ENCODE measurements around the gene BBS9.

BBS9 gene

GRCh38 chr7:33563651-33564050 is 434.3 kb downstream of the BBS9 start:
- no peak overlapping the region for H3K9ac ChIP-seq (ENCODE audit: low read length in 2 of 2)
- no peaks in the 10 kb centered on the region for H3K27me3 ChIP-seq (ENCODE audit: control insufficient read depth in 1 of 2, insufficient read depth in 2 of 2, low read length in 2 of 2)
- H3K9me3 ChIP-seq (ENCODE audit: control insufficient read depth in 2 of 2, low read length in 2 of 2) = no peaks in the 10 kb centered on the region
- no peaks in the 10 kb centered on the region for H3K4me1 ChIP-seq (ENCODE audit: control insufficient read depth, insufficient read depth, low read length)
- H3K4me3 ChIP-seq (ENCODE audit: low read length in 2 of 2) = no peak overlapping the region
- H3K27ac ChIP-seq (ENCODE audit: low read length) = no peak overlapping the region
- no peaks in the 10 kb centered on the region for H3K36me3 ChIP-seq (ENCODE audit: control insufficient read depth in 2 of 2, insufficient read depth in 2 of 2, low read length in 2 of 2)

- Histone ChIP-seq H3K27ac (ENCODE audit: low read length) (no peak overlapping the region), H3K9me3 (ENCODE audit: control insufficient read depth in 2 of 2, low read length in 2 of 2) (no peaks in the 10 kb centered on the region), H3K4me3 (ENCODE audit: low read length in 2 of 2) (no peak overlapping the region), H3K27me3 (ENCODE audit: control insufficient read depth in 1 of 2, insufficient read depth in 2 of 2, low read length in 2 of 2) (no peaks in the 10 kb centered on the region), H3K4me1 (ENCODE audit: control insufficient read depth, insufficient read depth, low read length) (peaks cover 3% of the 10 kb centered on the region), H3K9ac (ENCODE audit: low read length in 2 of 2) (no peak overlapping the region), H3K36me3 (ENCODE audit: control insufficient read depth in 2 of 2, insufficient read depth in 2 of 2, low read length in 2 of 2) (no peaks in the 10 kb centered on the region)
Measured at GRCh38 chr7:33578166-33578565, 448.8 kb downstream of the BBS9 start.

DNA sequence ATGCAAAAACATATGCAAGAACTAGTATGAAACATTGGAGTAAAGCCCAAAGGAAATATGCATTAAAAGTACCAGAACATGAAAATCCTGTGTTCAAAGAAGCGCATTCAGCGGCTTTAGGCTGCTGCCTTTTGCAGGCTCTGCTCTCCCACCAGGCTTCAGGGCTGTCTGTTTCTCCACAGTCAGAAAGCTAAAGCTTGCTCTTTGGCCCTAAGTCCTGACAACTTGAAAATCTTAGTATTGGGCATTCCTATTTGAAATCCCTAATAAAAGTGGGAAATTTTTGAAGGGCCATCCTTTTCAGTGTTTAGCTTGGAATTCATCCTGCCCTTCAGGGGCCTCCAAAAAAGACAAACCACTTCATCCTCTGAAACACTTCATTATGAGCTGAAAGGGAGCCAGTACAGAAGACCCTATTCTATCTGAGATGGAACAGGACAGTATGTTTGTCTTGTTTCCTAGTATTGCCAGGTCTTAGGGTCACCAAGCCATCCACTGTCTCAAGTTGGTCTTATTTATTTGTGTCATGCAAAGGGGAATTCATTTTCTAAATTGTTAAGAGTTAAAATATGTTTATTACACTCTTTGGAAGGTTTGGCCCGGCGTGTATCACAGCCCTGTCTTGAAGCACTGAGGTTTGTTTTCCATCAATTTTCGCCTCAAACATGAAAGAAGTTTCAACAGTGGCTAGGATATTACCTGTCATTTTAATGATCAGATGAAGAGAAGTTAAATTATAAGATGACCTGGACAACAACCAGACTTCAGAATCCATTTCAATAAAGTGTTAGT is 449.7 kb downstream of the BBS9 start:
- Histone ChIP-seq H3K9ac (ENCODE audit: low read length in 2 of 2) (no peak overlapping the region), H3K4me1 (ENCODE audit: control insufficient read depth, insufficient read depth, low read length) (peaks cover 3% of the 10 kb centered on the region), H3K27ac (ENCODE audit: low read length) (no peak overlapping the region), H3K4me3 (ENCODE audit: low read length in 2 of 2) (no peak overlapping the region), H3K9me3 (ENCODE audit: control insufficient read depth in 2 of 2, low read length in 2 of 2) (no peaks in the 10 kb centered on the region), H3K36me3 (ENCODE audit: control insufficient read depth in 2 of 2, insufficient read depth in 2 of 2, low read length in 2 of 2) (no peaks in the 10 kb centered on the region), H3K27me3 (ENCODE audit: control insufficient read depth in 1 of 2, insufficient read depth in 2 of 2, low read length in 2 of 2) (no peaks in the 10 kb centered on the region)

DNA sequence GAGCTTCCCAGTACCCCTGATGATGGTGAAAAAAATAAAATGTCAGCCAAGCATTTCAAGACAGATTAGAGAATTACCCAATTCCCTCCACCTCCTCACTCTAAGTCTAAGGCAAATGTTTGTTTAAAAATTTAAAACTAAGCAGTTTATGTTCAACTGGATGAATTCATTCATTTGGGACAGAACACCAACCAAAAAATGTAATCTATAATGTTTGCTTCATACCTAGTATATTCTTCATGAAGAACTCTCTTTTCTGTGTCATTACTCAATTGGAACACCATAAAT is 450.3 kb downstream of the BBS9 start:
- Histone ChIP-seq H3K4me1 (ENCODE audit: control insufficient read depth, insufficient read depth, low read length) (peaks cover 3% of the 10 kb centered on the region), H3K4me3 (ENCODE audit: low read length in 2 of 2) (no peak overlapping the region), H3K27ac (ENCODE audit: low read length) (no peak overlapping the region), H3K27me3 (ENCODE audit: control insufficient read depth in 1 of 2, insufficient read depth in 2 of 2, low read length in 2 of 2) (no peaks in the 10 kb centered on the region), H3K9me3 (ENCODE audit: control insufficient read depth in 2 of 2, low read length in 2 of 2) (no peaks in the 10 kb centered on the region), H3K36me3 (ENCODE audit: control insufficient read depth in 2 of 2, insufficient read depth in 2 of 2, low read length in 2 of 2) (no peaks in the 10 kb centered on the region), H3K9ac (ENCODE audit: low read length in 2 of 2) (no peak overlapping the region)

DNA sequence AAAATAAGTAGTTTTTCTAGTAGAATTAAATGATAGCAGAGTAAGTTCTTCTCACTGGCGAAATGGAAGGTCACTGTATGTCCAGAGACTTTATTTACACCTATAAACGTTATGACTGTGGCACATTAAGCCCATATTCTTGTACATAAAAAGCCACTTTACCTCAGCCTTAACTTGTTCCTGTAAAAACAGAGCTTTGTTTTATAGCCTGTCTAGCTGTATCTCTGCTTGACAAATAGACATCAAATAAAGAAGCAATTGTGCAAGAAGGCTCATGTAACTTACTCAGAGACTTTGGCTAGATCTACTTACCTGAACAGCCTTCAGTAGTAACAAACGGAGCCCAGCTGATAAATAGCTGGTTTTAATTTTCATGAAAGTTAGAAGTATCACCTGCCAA is 451.9 kb downstream of the BBS9 start:
- Histone ChIP-seq H3K36me3 (ENCODE audit: control insufficient read depth in 2 of 2, insufficient read depth in 2 of 2, low read length in 2 of 2) (no peaks in the 10 kb centered on the region), H3K27ac (ENCODE audit: low read length) (no peak overlapping the region), H3K9ac (ENCODE audit: low read length in 2 of 2) (no peak overlapping the region), H3K4me3 (ENCODE audit: low read length in 2 of 2) (no peak overlapping the region), H3K9me3 (ENCODE audit: control insufficient read depth in 2 of 2, low read length in 2 of 2) (no peaks in the 10 kb centered on the region), H3K27me3 (ENCODE audit: control insufficient read depth in 1 of 2, insufficient read depth in 2 of 2, low read length in 2 of 2) (no peaks in the 10 kb centered on the region), H3K4me1 (ENCODE audit: control insufficient read depth, insufficient read depth, low read length) (peaks cover 3% of the 10 kb centered on the region)

- Histone ChIP-seq H3K4me3 (ENCODE audit: low read length in 2 of 2) (no peak overlapping the region), H3K9ac (ENCODE audit: low read length in 2 of 2) (no peak overlapping the region), H3K36me3 (ENCODE audit: control insufficient read depth in 2 of 2, insufficient read depth in 2 of 2, low read length in 2 of 2) (no peaks in the 10 kb centered on the region), H3K27me3 (ENCODE audit: control insufficient read depth in 1 of 2, insufficient read depth in 2 of 2, low read length in 2 of 2) (no peaks in the 10 kb centered on the region), H3K4me1 (ENCODE audit: control insufficient read depth, insufficient read depth, low read length) (peaks cover 3% of the 10 kb centered on the region), H3K27ac (ENCODE audit: low read length) (no peak overlapping the region), H3K9me3 (ENCODE audit: control insufficient read depth in 2 of 2, low read length in 2 of 2) (no peaks in the 10 kb centered on the region)
Measured at GRCh38 chr7:33582104-33582503, 452.7 kb downstream of the BBS9 start.

DNA sequence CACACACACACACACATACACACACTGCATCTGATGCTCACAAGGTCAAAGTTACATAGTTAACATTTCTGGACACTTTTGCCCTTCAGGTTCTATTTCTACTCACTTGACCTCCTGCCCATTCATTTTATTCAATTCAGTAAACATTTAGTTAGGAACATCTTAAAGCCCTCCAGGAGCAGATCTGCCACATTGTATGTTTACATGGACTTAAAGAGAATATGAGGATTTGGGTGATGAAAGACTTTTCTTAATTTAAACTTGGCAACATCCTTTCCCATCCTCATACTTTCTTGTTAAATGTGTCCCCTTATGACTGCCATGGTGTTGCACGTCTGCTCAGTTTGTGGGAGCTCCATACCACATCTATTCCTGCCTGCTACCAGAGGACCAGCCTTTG is 453.2 kb downstream of the BBS9 start:
- Histone ChIP-seq H3K27ac (ENCODE audit: low read length) (no peak overlapping the region), H3K36me3 (ENCODE audit: control insufficient read depth in 2 of 2, insufficient read depth in 2 of 2, low read length in 2 of 2) (no peaks in the 10 kb centered on the region), H3K4me1 (ENCODE audit: control insufficient read depth, insufficient read depth, low read length) (peaks cover 3% of the 10 kb centered on the region), H3K9me3 (ENCODE audit: control insufficient read depth in 2 of 2, low read length in 2 of 2) (no peaks in the 10 kb centered on the region), H3K27me3 (ENCODE audit: control insufficient read depth in 1 of 2, insufficient read depth in 2 of 2, low read length in 2 of 2) (no peaks in the 10 kb centered on the region), H3K9ac (ENCODE audit: low read length in 2 of 2) (no peak overlapping the region), H3K4me3 (ENCODE audit: low read length in 2 of 2) (no peak overlapping the region)

- Histone ChIP-seq H3K27me3 (ENCODE audit: control insufficient read depth in 1 of 2, insufficient read depth in 2 of 2, low read length in 2 of 2) (no peaks in the 10 kb centered on the region), H3K4me1 (ENCODE audit: control insufficient read depth, insufficient read depth, low read length) (no peaks in the 10 kb centered on the region), H3K4me3 (ENCODE audit: low read length in 2 of 2) (no peak overlapping the region), H3K9ac (ENCODE audit: low read length in 2 of 2) (no peak overlapping the region), H3K27ac (ENCODE audit: low read length) (no peak overlapping the region), H3K9me3 (ENCODE audit: control insufficient read depth in 2 of 2, low read length in 2 of 2) (no peaks in the 10 kb centered on the region), H3K36me3 (ENCODE audit: control insufficient read depth in 2 of 2, insufficient read depth in 2 of 2, low read length in 2 of 2) (no peaks in the 10 kb centered on the region)
Measured at GRCh38 chr7:33589911-33590310, 460.5 kb downstream of the BBS9 start.

DNA sequence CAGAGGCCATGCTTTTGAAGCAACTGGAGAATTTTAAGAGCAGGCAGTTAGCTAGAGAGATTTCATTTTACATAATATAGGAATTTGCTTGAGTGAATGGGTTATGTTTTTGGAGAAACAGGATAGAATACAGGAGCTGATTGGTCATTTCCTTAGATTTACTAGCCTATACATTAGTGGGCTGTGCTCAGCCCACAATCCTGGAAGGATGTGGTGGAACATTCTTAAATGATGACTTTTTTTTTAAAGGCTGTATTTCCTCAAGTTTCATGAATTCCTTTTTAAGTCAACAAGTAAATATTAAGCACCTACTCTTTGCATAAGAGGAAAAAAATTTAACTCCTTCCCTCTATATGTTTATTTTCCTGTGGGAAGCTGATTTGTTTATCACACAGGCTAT is 461.6 kb downstream of the BBS9 start:
- H3K9me3 ChIP-seq (ENCODE audit: control insufficient read depth in 2 of 2, low read length in 2 of 2) = no peaks in the 10 kb centered on the region

DNA sequence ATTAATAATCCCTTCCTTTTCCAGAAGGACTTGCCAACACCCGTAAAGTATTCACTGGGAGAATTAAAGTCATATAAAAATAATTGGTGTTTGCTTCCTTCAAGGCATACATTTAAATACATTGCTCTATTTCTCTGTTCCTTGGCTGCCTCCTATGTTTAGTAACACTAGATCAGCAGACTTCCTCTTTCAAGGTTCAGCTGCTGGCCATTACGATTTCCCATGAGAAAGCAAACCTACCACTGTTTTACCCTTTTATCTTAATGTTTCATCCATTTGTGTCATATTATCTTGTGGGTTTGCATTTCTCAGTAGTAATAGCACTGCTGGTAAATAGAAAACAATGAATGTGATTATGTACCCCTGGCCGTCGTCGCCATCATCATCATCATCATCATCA is 462.1 kb downstream of the BBS9 start:
- Histone ChIP-seq H3K27me3 (ENCODE audit: control insufficient read depth in 1 of 2, insufficient read depth in 2 of 2, low read length in 2 of 2) (no peaks in the 10 kb centered on the region), H3K36me3 (ENCODE audit: control insufficient read depth in 2 of 2, insufficient read depth in 2 of 2, low read length in 2 of 2) (no peaks in the 10 kb centered on the region), H3K4me3 (ENCODE audit: low read length in 2 of 2) (no peak overlapping the region), H3K4me1 (ENCODE audit: control insufficient read depth, insufficient read depth, low read length) (no peaks in the 10 kb centered on the region), H3K9ac (ENCODE audit: low read length in 2 of 2) (no peak overlapping the region), H3K9me3 (ENCODE audit: control insufficient read depth in 2 of 2, low read length in 2 of 2) (no peaks in the 10 kb centered on the region), H3K27ac (ENCODE audit: low read length) (no peak overlapping the region)

More for the DNA sequence above, 461.6 kb downstream of the BBS9 start:
- H3K36me3 ChIP-seq (ENCODE audit: control insufficient read depth in 2 of 2, insufficient read depth in 2 of 2, low read length in 2 of 2) = no peaks in the 10 kb centered on the region
- H3K9ac ChIP-seq (ENCODE audit: low read length in 2 of 2) = no peak overlapping the region
- H3K4me1 ChIP-seq (ENCODE audit: control insufficient read depth, insufficient read depth, low read length) = no peaks in the 10 kb centered on the region
- no peaks in the 10 kb centered on the region for H3K27me3 ChIP-seq (ENCODE audit: control insufficient read depth in 1 of 2, insufficient read depth in 2 of 2, low read length in 2 of 2)
- no peak overlapping the region for H3K4me3 ChIP-seq (ENCODE audit: low read length in 2 of 2)
- no peak overlapping the region for H3K27ac ChIP-seq (ENCODE audit: low read length)

DNA sequence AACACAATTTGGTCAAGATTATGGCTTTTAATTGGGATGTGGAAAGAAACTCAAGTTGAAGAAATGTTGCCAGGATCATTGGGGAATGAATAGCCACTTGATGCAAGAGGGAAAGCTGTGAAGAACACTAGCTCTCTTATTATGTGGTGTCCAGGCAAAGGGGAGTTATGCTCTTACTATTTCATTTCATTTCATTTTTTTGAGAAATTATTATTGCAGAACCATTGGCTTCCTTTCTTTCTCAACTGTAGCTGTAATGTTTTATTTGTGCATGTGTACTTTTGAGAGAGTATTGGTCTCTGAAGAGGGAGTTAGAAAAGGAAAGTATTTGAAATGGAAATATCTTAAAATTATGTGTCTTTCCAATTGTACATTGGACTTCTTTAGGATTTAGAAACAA is 463.4 kb downstream of the BBS9 start:
- no peaks in the 10 kb centered on the region for H3K9me3 ChIP-seq (ENCODE audit: control insufficient read depth in 2 of 2, low read length in 2 of 2)
- no peaks in the 10 kb centered on the region for H3K36me3 ChIP-seq (ENCODE audit: control insufficient read depth in 2 of 2, insufficient read depth in 2 of 2, low read length in 2 of 2)
- no peak overlapping the region for H3K4me3 ChIP-seq (ENCODE audit: low read length in 2 of 2)
- H3K9ac ChIP-seq (ENCODE audit: low read length in 2 of 2) = no peak overlapping the region
- H3K4me1 ChIP-seq (ENCODE audit: control insufficient read depth, insufficient read depth, low read length) = peaks cover 2% of the 10 kb centered on the region
- H3K27ac ChIP-seq (ENCODE audit: low read length) = no peak overlapping the region
- no peaks in the 10 kb centered on the region for H3K27me3 ChIP-seq (ENCODE audit: control insufficient read depth in 1 of 2, insufficient read depth in 2 of 2, low read length in 2 of 2)

Data from stomach smooth muscle (tissue), 2 donors.